GM12878 (cell line): ENCODE data around the gene TSHZ1. TPM values are rescaled to one million over a fixed set of nuclear protein-coding genes. Genes with fewer than 3 reads are reported as not detected.

Experiments used
- ATAC-seq: fragments of 200-7000 bp; cut with Tn5 transposase; 3 replicates; pipeline ENCODE4 v1.9.1; 2020; ENCODE audit warnings: mild to moderate bottlenecking, moderate library complexity
- BruUV-seq: library from RNA; stranded (reverse); fragments of 400-500 nt; replicated peaks from 2 replicates; lab custom pipeline; 2021; lab: Mats Ljungman, UMichigan
- CTCF ChIA-PET: fragments of 300-600 bp; sonication (Branson Sonifier 250); formaldehyde crosslinking; extraction: SDS; loops from one replicate; lab custom pipeline; 2021; ENCODE audit warnings: inconsistent platforms; lab: Yijun Ruan, JAX
- POLR2A ChIA-PET: fragments of 350-600 bp; formaldehyde crosslinking; extraction: SDS; loops from one replicate; lab custom pipeline; 2021; ENCODE audit warnings: inconsistent platforms; lab: Charles Lee
- RAD21 ChIA-PET: fragments of 300-600 bp; sonication (Branson Sonifier 250); formaldehyde crosslinking; loops from one replicate; lab custom pipeline; 2023; ENCODE audit warnings: antibody characterized with exemption; ENCODE audit not compliant: unreplicated experiment; lab: Charles Lee
- SMC1A ChIA-PET: fragments of 300-600 bp; sonication (Branson Sonifier 250); formaldehyde crosslinking; loops from one replicate; lab custom pipeline; 2023; ENCODE audit not compliant: unreplicated experiment, uncharacterized antibody; lab: Charles Lee
- DNase-seq: peaks from one replicate; pipeline ENCODE4 v3.0.0-alpha.2; 2011; ENCODE audit warnings: low read depth, low spot score
- FAIRE-seq: peaks from 3 replicates; lab custom pipeline; 2011; peaks lifted over from hg19 to GRCh38; lab: Jason Lieb, UNC
- H2AFZ ChIP-seq: 2 replicates; pipeline ENCODE4 v1.6.0; 2011; ENCODE audit warnings: low read depth, low read length, control low read depth; ENCODE audit not compliant: control insufficient read depth
- H3K27ac ChIP-seq: 2 replicates; pipeline ENCODE4 v1.5.1; 2011; ENCODE audit warnings: control low read depth; ENCODE audit not compliant: control insufficient read depth, insufficient read depth
- H3K27me3 ChIP-seq, 2 experiments: replicated peaks in 1 of 2; 2 replicates each; pipeline versions ENCODE4 v1.6.0 to v1.6.1; 2011; ENCODE audit warnings: low read length in 1 of 2; ENCODE audit not compliant: control insufficient read depth in 2 of 2, insufficient read depth in 2 of 2
- H3K36me3 ChIP-seq, 2 experiments: 2 replicates each; pipeline ENCODE4 v1.5.1; 2011; ENCODE audit warnings: low read length in 1 of 2; ENCODE audit not compliant: control insufficient read depth in 2 of 2, insufficient read depth in 2 of 2
- H3K4me1 ChIP-seq: 2 replicates; pipeline ENCODE4 v1.6.1; 2011; ENCODE audit warnings: mild to moderate bottlenecking, low read length, moderate library complexity, mixed read lengths; ENCODE audit not compliant: control insufficient read depth, insufficient read depth
- H3K4me2 ChIP-seq: 2 replicates; pipeline ENCODE4 v1.6.0; 2011; ENCODE audit warnings: control low read depth; ENCODE audit not compliant: control insufficient read depth, insufficient read depth
- H3K4me3 ChIP-seq: fragments of 200-600 bp; sonication (generic); 2 replicates; pipeline ENCODE4 v1.5.1; 2016
- H3K79me2 ChIP-seq: 2 replicates; pipeline ENCODE4 v1.6.0; 2011; ENCODE audit warnings: low read length; ENCODE audit not compliant: control insufficient read depth, insufficient read depth
- H3K9ac ChIP-seq: 2 replicates; pipeline ENCODE4 v1.8.0; 2011; ENCODE audit warnings: low read length, control low read depth, mixed read lengths; ENCODE audit not compliant: control insufficient read depth, insufficient read depth
- H3K9me3 ChIP-seq: replicated peaks from 3 replicates; pipeline ENCODE4 v1.5.1; 2011; ENCODE audit warnings: mild to moderate bottlenecking, low read length; ENCODE audit not compliant: control insufficient read depth, insufficient read depth
- H4K20me1 ChIP-seq: 2 replicates; pipeline ENCODE4 v1.6.0; 2011; ENCODE audit not compliant: control insufficient read depth, insufficient read depth
- BCLAF1 ChIP-seq: fragments of 450-650 bp; IDR thresholded peaks from 2 replicates; pipeline ENCODE4 v1.6.1; 2017; ENCODE audit warnings: antibody characterized with exemption, mild to moderate bottlenecking, moderate library complexity
- EP300 ChIP-seq, 2 experiments: fragments of 150-350 bp in 1 of 2; IDR thresholded peaks; 2 replicates each; pipeline ENCODE4 v1.6.1; 2011 to 2012; ENCODE audit warnings: low read depth in 2 of 2, low read length in 2 of 2, borderline replicate concordance in 1 of 2, improper control_type of control experiment in 1 of 2, inconsistent platforms in 1 of 2; ENCODE audit not compliant: control insufficient read depth in 1 of 2
- GATAD2B ChIP-seq: fragments of 450-650 bp; conservative IDR thresholded peaks from 2 replicates; pipeline ENCODE4 v1.6.1; 2017; ENCODE audit warnings: low read depth, mild to moderate bottlenecking, moderate library complexity
- IKZF2 ChIP-seq, 2 experiments: fragments of 450-650 bp; IDR thresholded peaks; 2 replicates each; pipeline ENCODE4 v1.6.1; 2017; ENCODE audit warnings: mild to moderate bottlenecking in 2 of 2, moderate library complexity in 2 of 2
- NR2C2 ChIP-seq: IDR thresholded peaks from 2 replicates; pipeline ENCODE4 v1.6.1; 2011; ENCODE audit warnings: borderline replicate concordance, low read depth; ENCODE audit not compliant: control insufficient read depth, insufficient read length
- POU2F2 ChIP-seq: IDR thresholded peaks from 3 replicates; pipeline ENCODE4 v1.6.1; 2011; ENCODE audit warnings: low read depth, mild to moderate bottlenecking, low read length, borderline replicate concordance
- SIN3A ChIP-seq: IDR thresholded peaks from 2 replicates; pipeline ENCODE4 v1.6.1; 2012; ENCODE audit warnings: low read depth, low read length, improper control_type of control experiment
- SUZ12 ChIP-seq: fragments of 200-600 bp; sonication (generic); IDR thresholded peaks from one replicate; pipeline ENCODE4 v1.6.1; 2018; ENCODE audit warnings: antibody characterized with exemption, mild to moderate bottlenecking; ENCODE audit not compliant: unreplicated experiment
- TCF3 ChIP-seq: IDR thresholded peaks from 2 replicates; pipeline ENCODE4 v1.6.1; 2012; ENCODE audit warnings: low read depth, mild to moderate bottlenecking, low read length, borderline replicate concordance; ENCODE audit not compliant: insufficient read depth
- ZNF217 ChIP-seq: fragments of 450-650 bp; IDR thresholded peaks from 2 replicates; pipeline ENCODE4 v1.6.1; 2017; ENCODE audit warnings: antibody characterized with exemption, mild to moderate bottlenecking
- ZNF622 ChIP-seq: fragments of 450-650 bp; IDR thresholded peaks from 2 replicates; pipeline ENCODE4 v1.6.1; 2017; ENCODE audit warnings: mild to moderate bottlenecking, inconsistent platforms
- WGBS: methylation state at CpG from one replicate; pipeline ENCODE4 v1.1.6; 2016; ENCODE audit warnings: low lambda C conversion rate; ENCODE audit not compliant: insufficient replicate concordance, insufficient coverage; ENCODE audit errors: missing lambda C conversion rate; 5-methylcytosine and 5-hydroxymethylcytosine counted together
- in situ Hi-C: fragments of 300-500 bp; cut with MboI; formaldehyde crosslinking; loops from 9 replicates; pipeline ENCODE4 v1.14.3; 2018; ENCODE audit warnings: mixed read lengths
- intact Hi-C: fragments of 100-400 bp; cut with micrococcal nuclease; formaldehyde crosslinking; loops from one replicate; pipeline ENCODE4 v1.14.2; 2022; ENCODE audit not compliant: unreplicated experiment
- polyA plus RNA-seq, 11 experiments: library from polyadenylated mRNA; depleted of rRNA in 4 of 11; unstranded in 6 of 11; stranded (reverse) in 5 of 11; fragments of >200 nt; fragmentation: Nextera tagmentation in 4 of 11; fragmentation: Illumina TruSeq in 1 of 11; extraction: Ambion mirVana in 4 of 11; extraction: Trizol in 1 of 11; gene quantifications; 1 replicate in 1 of 11; 2 replicates in 10 of 11; pipeline versions ENCODE4 v1.2.1 to v1.2.3, GENCODE V29; 2011 to 2016; ENCODE audit warnings: inconsistent platforms in 2 of 11, missing spikeins in 2 of 11, low read depth in 1 of 11
- total RNA-seq, 4 experiments: library from RNA; depleted of rRNA in 3 of 4; stranded (reverse); fragments of >200 nt in 3 of 4; fragmentation: Illumina TruSeq in 1 of 4; extraction: Trizol in 1 of 4; gene quantifications; 2 replicates each; pipeline versions ENCODE4 v1.2.1 to v1.2.3, GENCODE V29; 2013 to 2021

The TSHZ1 gene
- total and polyA plus RNA-seq, 10 of the 15 experiments (the other 5 are each of a cell fraction or from before 2014, with no cell fraction given): 2.2 to 15.2 (median 5.1) TPM

- H3K27ac ChIP-seq: no peak overlapping the region
- no peak overlapping the region for H3K4me2 ChIP-seq
- no peaks in the 10 kb centered on the region for H3K9me3 ChIP-seq
- intact Hi-C loops: no loop called here
- ATAC-seq (no peak), DNase-seq (no peak), FAIRE-seq (no peak)
- no peaks in the 10 kb centered on the region for H3K4me1 ChIP-seq
- H3K4me3 ChIP-seq: no peak overlapping the region
- ChIA-PET CTCF (no interaction called here), RAD21 (no interaction called here), POLR2A (interaction anchor here (1.0 kb wide), 1 partner anchor 22 kb away, joined by 3 read pairs; no protein-coding TSS in a partner anchor), SMC1A (interaction anchor here (2.1 kb wide), 1 partner anchor 9 kb away, joined by 7 read pairs; no protein-coding TSS in a partner anchor)
- no peak for TF ChIP-seq IKZF2 (IDR thresholded peaks at IDR 0.05)
- TF ChIP-seq BCLAF1: no peak
- no peak for TF ChIP-seq GATAD2B
- no peak for TF ChIP-seq POU2F2
- no peak for TF ChIP-seq NR2C2
- no peak for TF ChIP-seq EP300 (IDR thresholded peaks at IDR 0.05; ENCODE audit: borderline replicate concordance in 1 of 2, control insufficient read depth in 1 of 2, low read depth in 2 of 2, low read length in 2 of 2)
- TF ChIP-seq SIN3A: no peak
- no peak for TF ChIP-seq SUZ12
- TF ChIP-seq ZNF217: no peak
- TF ChIP-seq ZNF622: no peak
- TF ChIP-seq TCF3: no peak
- no TSS peak for BruUV-seq
- H4K20me1 ChIP-seq: no peaks in the 10 kb centered on the region
- no peaks in the 10 kb centered on the region for H3K27me3 ChIP-seq
- in situ Hi-C loops: no loop called here
- H3K36me3 ChIP-seq: peaks cover 5 to 10% of the 10 kb centered on the region in 2 experiments
- no peaks in the 10 kb centered on the region; the same call in none of the 2 replicates for H3K79me2 ChIP-seq
- no peak overlapping the region for H3K9ac ChIP-seq
- 65% methylated on average over 3 of the region's 3 CpGs for WGBS
- no peak overlapping the region for H2AFZ ChIP-seq
Measured at GRCh38 chr18:75198036-75198435, 12.6 kb upstream of the TSHZ1 start.
